NB4 (cell line): Measurements from ENCODE around the gene HARBI1.

Experiments
- MYC ChIP-seq: IDR thresholded peaks from 2 replicates; pipeline ENCODE4 v1.6.1; 2011; ENCODE audit warnings: low read depth, low read length
- TF ChIP-seq, protein P1 (sequence below): IDR thresholded peaks from one replicate; pipeline ENCODE4 v1.5.1; 2012; ENCODE audit warnings: low read depth, low read length
- TF ChIP-seq, protein P2 (sequence below): IDR thresholded peaks from 2 replicates; pipeline ENCODE4 v1.6.1; 2011; ENCODE audit warnings: low read depth, low read length

DNA sequence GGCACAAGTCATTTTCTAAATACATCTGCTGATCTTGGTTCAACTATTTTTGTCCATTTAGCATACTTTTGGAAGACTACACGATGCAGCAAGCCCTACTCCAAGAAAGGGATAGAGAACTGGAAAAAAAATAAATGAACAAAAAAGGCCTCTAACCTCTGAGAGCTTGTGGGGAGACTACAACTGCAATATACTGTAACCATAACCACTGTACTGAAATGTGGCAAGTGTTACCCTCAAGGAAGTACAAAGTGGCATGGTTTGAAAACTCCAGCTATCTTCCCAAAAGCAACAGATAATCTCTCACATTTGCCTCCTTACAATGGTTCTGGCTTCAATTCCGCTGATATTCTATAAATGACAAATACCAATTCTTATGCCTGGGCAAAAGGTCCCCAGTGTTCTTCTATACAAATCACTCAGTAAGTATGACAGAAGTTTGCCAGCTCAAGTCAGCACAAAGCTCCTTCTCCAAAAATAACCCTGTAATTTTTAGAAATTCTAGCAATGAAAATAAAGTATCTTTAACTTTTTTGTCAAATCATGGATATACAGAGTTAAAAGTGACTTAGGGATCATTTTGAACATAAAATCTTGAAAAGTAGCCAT lies 46.1 kb downstream of the HARBI1 start:
- TF ChIP-seq, protein P1, sequence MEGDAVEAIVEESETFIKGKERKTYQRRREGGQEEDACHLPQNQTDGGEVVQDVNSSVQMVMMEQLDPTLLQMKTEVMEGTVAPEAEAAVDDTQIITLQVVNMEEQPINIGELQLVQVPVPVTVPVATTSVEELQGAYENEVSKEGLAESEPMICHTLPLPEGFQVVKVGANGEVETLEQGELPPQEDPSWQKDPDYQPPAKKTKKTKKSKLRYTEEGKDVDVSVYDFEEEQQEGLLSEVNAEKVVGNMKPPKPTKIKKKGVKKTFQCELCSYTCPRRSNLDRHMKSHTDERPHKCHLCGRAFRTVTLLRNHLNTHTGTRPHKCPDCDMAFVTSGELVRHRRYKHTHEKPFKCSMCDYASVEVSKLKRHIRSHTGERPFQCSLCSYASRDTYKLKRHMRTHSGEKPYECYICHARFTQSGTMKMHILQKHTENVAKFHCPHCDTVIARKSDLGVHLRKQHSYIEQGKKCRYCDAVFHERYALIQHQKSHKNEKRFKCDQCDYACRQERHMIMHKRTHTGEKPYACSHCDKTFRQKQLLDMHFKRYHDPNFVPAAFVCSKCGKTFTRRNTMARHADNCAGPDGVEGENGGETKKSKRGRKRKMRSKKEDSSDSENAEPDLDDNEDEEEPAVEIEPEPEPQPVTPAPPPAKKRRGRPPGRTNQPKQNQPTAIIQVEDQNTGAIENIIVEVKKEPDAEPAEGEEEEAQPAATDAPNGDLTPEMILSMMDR = no peak
- no peak for TF ChIP-seq MYC
- TF ChIP-seq, protein P2, sequence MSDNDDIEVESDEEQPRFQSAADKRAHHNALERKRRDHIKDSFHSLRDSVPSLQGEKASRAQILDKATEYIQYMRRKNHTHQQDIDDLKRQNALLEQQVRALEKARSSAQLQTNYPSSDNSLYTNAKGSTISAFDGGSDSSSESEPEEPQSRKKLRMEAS = no peak
